ENCODE data around the gene ZSWIM7. TPM values are rescaled to one million over a fixed set of nuclear protein-coding genes. Genes with fewer than 3 reads are reported as not detected.

The ZSWIM7 gene
- total RNA-seq, 4 donors from 2014 or later = 3.7 to 13.4 (median 10.3) TPM

- WGBS, 2 donors = 74 to 93% methylated on average over 5 of the region's 5 CpGs
- H3K36me3 ChIP-seq = peaks cover 25 to 96% (median 49%) of the 10 kb centered on the region in 3 donors
- peak overlapping the region in 3 of 4 donors; percentile 67 to 78 (median 75) for H3K27ac ChIP-seq
Measured at GRCh38 chr17:16026895-16027294, 27.4 kb upstream of the ZSWIM7 start.

GRCh38 chr17:16025202-16025601 is 25.7 kb upstream of the ZSWIM7 start:
- whole genome bisulfite sequencing, 2 donors = 92 to 100% methylated on average over 1 of the region's 1 CpG
- H3K36me3 ChIP-seq = peaks cover 17 to 95% (median 47%) of the 10 kb centered on the region in 3 donors

More at GRCh38 chr17:16026895-16027294, 27.4 kb upstream of the ZSWIM7 start:
- Histone ChIP-seq H3K4me1 (peaks cover 4 to 12% (median 7%) of the 10 kb centered on the region in 3 donors), H3K9me3 (no peaks in the 10 kb centered on the region), H3K27me3 (no peaks in the 10 kb centered on the region), H3K4me3 (no peak overlapping the region)
- TF ChIP-seq, protein P1, sequence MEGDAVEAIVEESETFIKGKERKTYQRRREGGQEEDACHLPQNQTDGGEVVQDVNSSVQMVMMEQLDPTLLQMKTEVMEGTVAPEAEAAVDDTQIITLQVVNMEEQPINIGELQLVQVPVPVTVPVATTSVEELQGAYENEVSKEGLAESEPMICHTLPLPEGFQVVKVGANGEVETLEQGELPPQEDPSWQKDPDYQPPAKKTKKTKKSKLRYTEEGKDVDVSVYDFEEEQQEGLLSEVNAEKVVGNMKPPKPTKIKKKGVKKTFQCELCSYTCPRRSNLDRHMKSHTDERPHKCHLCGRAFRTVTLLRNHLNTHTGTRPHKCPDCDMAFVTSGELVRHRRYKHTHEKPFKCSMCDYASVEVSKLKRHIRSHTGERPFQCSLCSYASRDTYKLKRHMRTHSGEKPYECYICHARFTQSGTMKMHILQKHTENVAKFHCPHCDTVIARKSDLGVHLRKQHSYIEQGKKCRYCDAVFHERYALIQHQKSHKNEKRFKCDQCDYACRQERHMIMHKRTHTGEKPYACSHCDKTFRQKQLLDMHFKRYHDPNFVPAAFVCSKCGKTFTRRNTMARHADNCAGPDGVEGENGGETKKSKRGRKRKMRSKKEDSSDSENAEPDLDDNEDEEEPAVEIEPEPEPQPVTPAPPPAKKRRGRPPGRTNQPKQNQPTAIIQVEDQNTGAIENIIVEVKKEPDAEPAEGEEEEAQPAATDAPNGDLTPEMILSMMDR (IDR thresholded peaks at IDR 0.05) = no peak
- TF ChIP-seq POLR2A (IDR thresholded peaks at IDR 0.05) = no peak
- DNase-seq = no peak
- intact Hi-C loops (cut with DNase I) = no loop called here

DNA sequence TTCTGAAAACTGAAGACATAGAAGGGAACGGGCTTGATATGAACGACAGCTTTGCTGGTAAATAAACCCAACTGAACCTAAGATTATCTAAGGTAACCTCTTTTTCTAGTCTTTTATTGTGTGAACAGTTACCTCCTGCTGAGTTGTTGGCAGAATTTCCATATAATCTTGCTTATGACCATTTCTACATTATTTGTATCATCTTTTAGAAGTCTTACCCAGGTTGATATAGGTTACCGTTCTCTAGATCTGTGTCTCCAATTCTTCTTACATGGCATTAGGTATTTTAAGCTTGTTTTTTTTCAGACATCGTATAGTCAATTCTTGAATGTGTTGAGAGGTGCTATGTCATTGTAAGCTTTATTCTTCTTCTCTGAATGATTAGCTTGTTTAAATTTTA is 24.4 kb upstream of the ZSWIM7 start:
- H3K9me3 ChIP-seq = no peaks in the 10 kb centered on the region
- H3K27ac ChIP-seq = no peak overlapping the region
- no peak for DNase-seq
- intact Hi-C loops (cut with DNase I) = no loop called here
- no peak overlapping the region for H3K4me3 ChIP-seq
- no peaks in the 10 kb centered on the region for H3K27me3 ChIP-seq
- peaks cover 17 to 94% (median 39%) of the 10 kb centered on the region in 3 donors for H3K36me3 ChIP-seq
- WGBS, 2 donors = 69 to 81% methylated on average over 4 of the region's 4 CpGs
- peaks cover 4 to 12% (median 7%) of the 10 kb centered on the region in 3 donors for H3K4me1 ChIP-seq
- no peak for TF ChIP-seq POLR2A (IDR thresholded peaks at IDR 0.05)
- TF ChIP-seq, protein P1 (IDR thresholded peaks at IDR 0.05) = no peak

More at GRCh38 chr17:16025202-16025601, 25.7 kb upstream of the ZSWIM7 start:
- TF ChIP-seq, protein P1 (IDR thresholded peaks at IDR 0.05) = no peak
- TF ChIP-seq POLR2A (IDR thresholded peaks at IDR 0.05) = no peak
- intact Hi-C loops (cut with DNase I) = no loop called here
- DNase-seq = no peak
- H3K9me3 ChIP-seq = no peaks in the 10 kb centered on the region
- peaks cover 4 to 12% (median 7%) of the 10 kb centered on the region in 3 donors for H3K4me1 ChIP-seq
- no peak overlapping the region for H3K4me3 ChIP-seq
- no peak overlapping the region for H3K27ac ChIP-seq
- no peaks in the 10 kb centered on the region for H3K27me3 ChIP-seq

- intact Hi-C loops (cut with DNase I) = no loop called here
- Histone ChIP-seq H3K27ac (no peak overlapping the region), H3K4me1 (peaks cover 0 to 7% (median 0%) of the 10 kb centered on the region in 3 donors), H3K4me3 (no peak overlapping the region), H3K9me3 (no peaks in the 10 kb centered on the region), H3K27me3 (no peaks in the 10 kb centered on the region), H3K36me3 (peaks cover 6 to 93% (median 15%) of the 10 kb centered on the region in 3 donors)
- WGBS, 2 donors = 33 to 53% methylated on average over 1 of the region's 1 CpG
- no peak for DNase-seq
- TF ChIP-seq POLR2A (IDR thresholded peaks at IDR 0.05) = no peak
- TF ChIP-seq, protein P1 (IDR thresholded peaks at IDR 0.05) = no peak
Measured at GRCh38 chr17:16019347-16019746, 19.8 kb upstream of the ZSWIM7 start.

DNA sequence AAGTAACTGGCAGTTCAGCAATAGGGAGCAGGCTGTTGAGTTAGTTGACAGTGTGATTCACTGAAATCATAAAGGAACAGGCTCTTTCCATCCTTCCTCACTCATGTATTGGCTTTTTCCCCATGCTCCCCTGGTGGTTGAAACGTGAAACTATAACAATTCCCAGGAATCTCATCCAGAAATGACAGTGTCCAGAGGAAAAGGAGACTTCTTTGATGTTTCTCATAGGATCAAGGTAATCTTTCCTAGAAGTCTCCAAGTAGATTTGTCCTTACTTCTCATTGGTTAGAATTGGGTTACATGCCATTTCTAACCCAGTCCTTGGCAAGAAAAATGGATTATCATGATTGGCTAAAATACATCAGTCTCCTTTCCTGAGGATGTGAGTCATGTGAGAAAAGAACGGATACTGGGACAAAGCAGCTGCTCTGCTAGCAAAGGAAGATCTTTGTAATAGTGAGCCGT is 14.5 kb upstream of the ZSWIM7 start:
- peaks cover 0 to 29% (median 12%) of the 10 kb centered on the region in 3 donors for H3K4me1 ChIP-seq
- DNase-seq = no peak
- no peaks in the 10 kb centered on the region for H3K27me3 ChIP-seq
- peaks cover 3 to 93% (median 11%) of the 10 kb centered on the region in 3 donors for H3K36me3 ChIP-seq
- 29 to 38% methylated on average over 3 of the region's 3 CpGs for WGBS, 2 donors
- TF ChIP-seq POLR2A (IDR thresholded peaks at IDR 0.05) = no peak
- TF ChIP-seq, protein P1 (IDR thresholded peaks at IDR 0.05) = peak in 5 of 6 experiments; percentile 17 to 64 (median 40)
- H3K9me3 ChIP-seq = no peaks in the 10 kb centered on the region
- no peak overlapping the region for H3K4me3 ChIP-seq
- H3K27ac ChIP-seq = peak overlapping the region in 3 of 4 donors; percentile 18 to 43 (median 42)
- intact Hi-C loops (cut with DNase I) = no loop called here
